HCT116 (cell line): ENCODE results near the gene CCSER1. TPM values are rescaled to one million over a fixed set of nuclear protein-coding genes. Genes with fewer than 3 reads are reported as not detected.

ENCODE experiments used
- ATAC-seq: fragments of 200-7000 bp; cut with Tn5 transposase; 2 replicates; pipeline ENCODE4 v1.9.1; 2020; ENCODE audit warnings: mild to moderate bottlenecking, moderate library complexity
- BruUV-seq: library from RNA; stranded (reverse); fragments of 400-500 nt; replicated peaks from 2 replicates; lab custom pipeline; 2021; lab: Mats Ljungman, UMichigan
- CTCF ChIA-PET: fragments of 300-600 bp; sonication (Branson Sonifier 250); formaldehyde crosslinking; loops from one replicate; lab custom pipeline; 2021; ENCODE audit warnings: antibody characterized with exemption; lab: Charles Lee
- POLR2A ChIA-PET: fragments of 300-600, 350-600 bp; sonication (Branson Sonifier 250); formaldehyde crosslinking; loops from one replicate; lab custom pipeline; 2021; ENCODE audit warnings: antibody characterized with exemption; lab: Charles Lee
- RAD21 ChIA-PET, 2 experiments: fragments of 300-600 bp; sonication (Branson Sonifier 250); formaldehyde crosslinking; loops; one replicate each; lab custom pipeline; 2023; ENCODE audit warnings: low total read pairs in 2 of 2; ENCODE audit not compliant: uncharacterized antibody in 2 of 2, unreplicated experiment in 2 of 2, low non-redundant PET in 1 of 2; lab: Charles Lee
- DNase-seq: peaks from one replicate; pipeline ENCODE4 v3.0.0-alpha.2; 2010; ENCODE audit warnings: low read depth, low spot score
- H2AFZ ChIP-seq: fragments of 200-600 bp; shearing (Covaris generic), sonication (generic); 2 replicates; pipeline ENCODE4 v1.6.1; 2017; ENCODE audit warnings: low read depth, mixed run types, mixed read lengths, antibody characterized with exemption, low read length; ENCODE audit not compliant: poor library complexity, severe bottlenecking
- H3K27ac ChIP-seq: 2 replicates; pipeline ENCODE4 v1.5.1; 2012; ENCODE audit warnings: low read depth, low read length
- H3K27me3 ChIP-seq: fragments of 200-600 bp; sonication (generic); 2 replicates; pipeline ENCODE4 v1.6.1; 2016; ENCODE audit warnings: mixed run types, low read length, mixed read lengths; ENCODE audit not compliant: insufficient read depth
- H3K36me3 ChIP-seq, 2 experiments: fragments of 200-500 bp in 1 of 2; fragments of 200-600 bp in 1 of 2; sonication (Bioruptor generic) in 1 of 2; sonication (generic) in 1 of 2; 2 replicates each; pipeline versions ENCODE4 v1.5.1 to v1.6.1; 2014 to 2016; ENCODE audit warnings: low read length in 2 of 2, inconsistent platforms in 1 of 2, mixed read lengths in 1 of 2, mixed run types in 1 of 2; ENCODE audit not compliant: insufficient read depth in 2 of 2, control insufficient read depth in 1 of 2
- H3K4me1 ChIP-seq, 2 experiments: fragments of 200-600 bp in 1 of 2; sonication (generic) in 1 of 2; 2 replicates each; pipeline versions ENCODE4 v1.5.1 to v1.6.1; 2012 to 2017; ENCODE audit warnings: low read length in 2 of 2, inconsistent platforms in 1 of 2, mild to moderate bottlenecking in 1 of 2, mixed read lengths in 1 of 2, mixed run types in 1 of 2, moderate library complexity in 1 of 2; ENCODE audit not compliant: insufficient read depth in 2 of 2, control insufficient read depth in 1 of 2
- H3K4me2 ChIP-seq: fragments of 200-600 bp; sonication (generic); 2 replicates; pipeline ENCODE4 v1.6.1; 2017; ENCODE audit warnings: mixed run types, low read length, mixed read lengths
- H3K4me3 ChIP-seq, 2 experiments: fragments of 200-600 bp in 1 of 2; sonication (generic) in 1 of 2; replicated peaks in 1 of 2; 2 replicates each; pipeline ENCODE4 v1.5.1; 2011 to 2016; ENCODE audit warnings: low read length in 2 of 2, control low read depth in 1 of 2, low read depth in 1 of 2, mild to moderate bottlenecking in 1 of 2, mixed read lengths in 1 of 2, mixed run types in 1 of 2
- H3K79me2 ChIP-seq: fragments of 200-600 bp; sonication (generic); 2 replicates; pipeline ENCODE4 v1.6.1; 2017; ENCODE audit warnings: mild to moderate bottlenecking, mixed run types, low read length, moderate library complexity, mixed read lengths; ENCODE audit not compliant: insufficient read depth
- H3K9ac ChIP-seq: fragments of 200-600 bp; sonication (generic); 2 replicates; pipeline ENCODE4 v1.6.1; 2016; ENCODE audit warnings: low read length, mixed read lengths
- H3K9me2 ChIP-seq: fragments of 200-600 bp; sonication (generic), shearing (Covaris generic); 2 replicates; pipeline ENCODE4 v1.6.1; 2017; ENCODE audit warnings: mixed run types, mild to moderate bottlenecking, moderate library complexity; ENCODE audit not compliant: insufficient read depth
- H3K9me3 ChIP-seq, 2 experiments: fragments of 200-500 bp in 1 of 2; fragments of 200-600 bp in 1 of 2; sonication (Bioruptor generic) in 1 of 2; sonication (generic) in 1 of 2; 2 replicates each; pipeline ENCODE4 v1.6.1; 2014 to 2017; ENCODE audit warnings: low read length in 2 of 2, mixed read lengths in 2 of 2, inconsistent platforms in 1 of 2, low read depth in 1 of 2, mild to moderate bottlenecking in 1 of 2, mixed run types in 1 of 2, moderate library complexity in 1 of 2; ENCODE audit not compliant: control insufficient read depth in 1 of 2, insufficient read depth in 1 of 2
- H4K20me1 ChIP-seq: fragments of 200-600 bp; sonication (generic), shearing (Covaris generic); 2 replicates; pipeline ENCODE4 v1.6.1; 2017; ENCODE audit warnings: mixed run types, mild to moderate bottlenecking, moderate library complexity; ENCODE audit not compliant: insufficient read depth
- CBX3 ChIP-seq: IDR thresholded peaks from 2 replicates; pipeline ENCODE4 v1.6.1; 2012; ENCODE audit warnings: low read depth
- CEBPB ChIP-seq: IDR thresholded peaks from 2 replicates; pipeline ENCODE4 v1.6.1; 2012; ENCODE audit warnings: low read depth
- EGR1 ChIP-seq: IDR thresholded peaks from 2 replicates; pipeline ENCODE4 v1.6.1; 2012; ENCODE audit warnings: low read depth
- ELF1 ChIP-seq: IDR thresholded peaks from 2 replicates; pipeline ENCODE4 v1.6.1; 2012; ENCODE audit warnings: low read depth, borderline replicate concordance
- EZH2phosphoT487 ChIP-seq: fragments of 200-600 bp; IDR thresholded peaks from 2 replicates; pipeline ENCODE4 v1.6.1; 2018; ENCODE audit warnings: antibody characterized with exemption, borderline replicate concordance
- JUND ChIP-seq: IDR thresholded peaks from 2 replicates; pipeline ENCODE4 v1.6.1; 2012
- MAX ChIP-seq: IDR thresholded peaks from 2 replicates; pipeline ENCODE4 v1.6.1; 2012
- POLR2A ChIP-seq: IDR thresholded peaks from 2 replicates; pipeline ENCODE4 v1.7.0; 2011; ENCODE audit warnings: borderline replicate concordance; ENCODE audit not compliant: insufficient read depth, insufficient read length; ENCODE audit errors: extremely low read depth
- POLR2AphosphoS5 ChIP-seq: IDR thresholded peaks from 2 replicates; pipeline ENCODE4 v1.6.1; 2011; ENCODE audit warnings: mild to moderate bottlenecking, low read depth, low read length, moderate library complexity
- RAD21 ChIP-seq: IDR thresholded peaks from 2 replicates; pipeline ENCODE4 v1.6.1; 2012; ENCODE audit warnings: low read depth, mild to moderate bottlenecking
- SIN3A ChIP-seq: IDR thresholded peaks from 2 replicates; pipeline ENCODE4 v1.6.1; 2012; ENCODE audit warnings: low read depth
- SP1 ChIP-seq: IDR thresholded peaks from 2 replicates; pipeline ENCODE4 v1.6.1; 2012; ENCODE audit warnings: low read depth
- SRF ChIP-seq: IDR thresholded peaks from 2 replicates; pipeline ENCODE4 v1.6.1; 2012; ENCODE audit warnings: low read depth
- TCF7L2 ChIP-seq: IDR thresholded peaks from 2 replicates; pipeline ENCODE4 v1.7.0; 2011; ENCODE audit warnings: borderline replicate concordance, inconsistent platforms; ENCODE audit not compliant: insufficient read depth, insufficient read length; ENCODE audit errors: extremely low read depth
- YY1 ChIP-seq: IDR thresholded peaks from 2 replicates; pipeline ENCODE4 v1.6.1; 2011; ENCODE audit warnings: low read length, low read depth, moderate library complexity, mild to moderate bottlenecking; ENCODE audit not compliant: insufficient replicate concordance; ENCODE audit errors: extremely low read depth
- intact Hi-C: fragments of 100-400 bp; cut with micrococcal nuclease; formaldehyde crosslinking; loops from 2 replicates; pipeline ENCODE4 v1.10.0; 2022
- total RNA-seq: library from RNA; stranded (reverse); gene quantifications from one replicate; pipeline ENCODE4 v1.2.1, GENCODE V29; 2021; ENCODE audit not compliant: unreplicated experiment
- TF ChIP-seq, protein P1 (sequence below): IDR thresholded peaks from 2 replicates; pipeline ENCODE4 v1.6.1; 2011; ENCODE audit warnings: mild to moderate bottlenecking, low read length, moderate library complexity; ENCODE audit not compliant: insufficient replicate concordance; ENCODE audit errors: extremely low read depth

Gene CCSER1
- total RNA-seq, 1 experiment from 2014 or later, result 6.7 TPM

GRCh38 chr4:90120815-90121214 is 6.4 kb upstream of the CCSER1 start:
- H3K27ac ChIP-seq, result no peak overlapping the region
- H3K4me1 ChIP-seq, result peaks cover 0 to 8% of the 10 kb centered on the region in 2 experiments; a peak in 2 of 4 replicates
- H3K79me2 ChIP-seq, result no peaks in the 10 kb centered on the region
- no peaks in the 10 kb centered on the region for H3K36me3 ChIP-seq
- no peak for ATAC-seq
- intact Hi-C loops, result loop anchor here (1.0 kb wide), 1 partner anchor 172 kb away; no protein-coding TSS in a partner anchor
- RAD21 ChIA-PET, result no interaction called here
- H3K9me2 ChIP-seq, result no peaks in the 10 kb centered on the region
- TF ChIP-seq JUND (no peak), CEBPB (no peak), POLR2A (no peak), SP1 (no peak), POLR2AphosphoS5 (no peak), SRF (no peak), TCF7L2 (no peak), RAD21 (no peak), MAX (no peak), ELF1 (no peak), EGR1 (no peak), SIN3A (no peak), EZH2phosphoT487 (no peak), YY1 (no peak), CBX3 (no peak)
- TF ChIP-seq, protein P1, sequence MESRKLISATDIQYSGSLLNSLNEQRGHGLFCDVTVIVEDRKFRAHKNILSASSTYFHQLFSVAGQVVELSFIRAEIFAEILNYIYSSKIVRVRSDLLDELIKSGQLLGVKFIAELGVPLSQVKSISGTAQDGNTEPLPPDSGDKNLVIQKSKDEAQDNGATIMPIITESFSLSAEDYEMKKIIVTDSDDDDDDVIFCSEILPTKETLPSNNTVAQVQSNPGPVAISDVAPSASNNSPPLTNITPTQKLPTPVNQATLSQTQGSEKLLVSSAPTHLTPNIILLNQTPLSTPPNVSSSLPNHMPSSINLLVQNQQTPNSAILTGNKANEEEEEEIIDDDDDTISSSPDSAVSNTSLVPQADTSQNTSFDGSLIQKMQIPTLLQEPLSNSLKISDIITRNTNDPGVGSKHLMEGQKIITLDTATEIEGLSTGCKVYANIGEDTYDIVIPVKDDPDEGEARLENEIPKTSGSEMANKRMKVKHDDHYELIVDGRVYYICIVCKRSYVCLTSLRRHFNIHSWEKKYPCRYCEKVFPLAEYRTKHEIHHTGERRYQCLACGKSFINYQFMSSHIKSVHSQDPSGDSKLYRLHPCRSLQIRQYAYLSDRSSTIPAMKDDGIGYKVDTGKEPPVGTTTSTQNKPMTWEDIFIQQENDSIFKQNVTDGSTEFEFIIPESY, result no peak
- DNase-seq, result no peak
- no peak overlapping the region for H3K9ac ChIP-seq
- H3K27me3 ChIP-seq, result no peaks in the 10 kb centered on the region
- POLR2A ChIA-PET, result no interaction called here
- H3K4me2 ChIP-seq, result no peak overlapping the region
- no peak overlapping the region for H3K4me3 ChIP-seq
- peak overlapping the region; percentile 62 for H2AFZ ChIP-seq
- CTCF ChIA-PET, result interaction anchor here (1.3 kb wide), 1 partner anchor 173 kb away, joined by 6 read pairs; no protein-coding TSS in a partner anchor
- H4K20me1 ChIP-seq, result no peaks in the 10 kb centered on the region
- H3K9me3 ChIP-seq, result no peaks in the 10 kb centered on the region
- BruUV-seq, result no TSS peak
